Globus pallidus (tissue), 1 donor: ENCODE data around the gene SIGLEC11.

Experiments used
- DNase-seq: peaks from one replicate; pipeline ENCODE4 v3.0.0-alpha.2; 2015; ENCODE audit warnings: low spot score

The SIGLEC11 gene

GRCh38 chr19:49906879-49907564 is 54.0 kb downstream of the SIGLEC11 start:
- peak; percentile 80 for DNase-seq

GRCh38 chr19:49904136-49904535 is 56.8 kb downstream of the SIGLEC11 start:
- no peak for DNase-seq
